Measurements from ENCODE around the gene SLAMF9. TPM values are rescaled to one million over a fixed set of nuclear protein-coding genes. Genes with fewer than 3 reads are reported as not detected.

Gene SLAMF9
- total RNA-seq, 1 donor from 2014 or later = 0.43 TPM

- no peak for TF ChIP-seq EZH2 (IDR thresholded peaks at IDR 0.05; ENCODE audit: insufficient read depth, low read length)
- no peak for TF ChIP-seq CTCF (IDR thresholded peaks at IDR 0.05; ENCODE audit: insufficient read depth, low read depth, low read length)
- no peak overlapping the region for H3K4me3 ChIP-seq (ENCODE audit: insufficient read depth, low read depth, low read length)
- Mint-ChIP-seq H3K4me3 (ENCODE audit: unreplicated experiment) (no peak overlapping the region), H3K4me1 (ENCODE audit: low read depth, unreplicated experiment) (no peaks in the 10 kb centered on the region), H3K9me3 (ENCODE audit: unreplicated experiment) (peaks cover 2% of the 10 kb centered on the region), H3K27ac (ENCODE audit: unreplicated experiment) (no peak overlapping the region), H3K27me3 (ENCODE audit: low read depth, unreplicated experiment) (peaks cover 50% of the 10 kb centered on the region), H3K36me3 (ENCODE audit: low read depth, unreplicated experiment) (peaks cover 1% of the 10 kb centered on the region)
- no peaks in the 10 kb centered on the region for H3K9me3 ChIP-seq (ENCODE audit: insufficient read depth, low read depth, low read length)
- H3K4me2 ChIP-seq (ENCODE audit: low read length) = no peak overlapping the region
- no peak overlapping the region for H3K27ac ChIP-seq (ENCODE audit: low read depth, low read length)
- FAIRE-seq (no peak), DNase-seq (ENCODE audit: low read depth) (no peak)
- H3K36me3 ChIP-seq (ENCODE audit: insufficient read depth, low read length) = no peaks in the 10 kb centered on the region
- H3K27me3 ChIP-seq (ENCODE audit: insufficient read depth, low read length) = peaks cover 10% of the 10 kb centered on the region
- H2AFZ ChIP-seq (ENCODE audit: low read depth, low read length) = no peak overlapping the region
- no peaks in the 10 kb centered on the region for H4K20me1 ChIP-seq (ENCODE audit: insufficient read depth, low read length)
- H3K9ac ChIP-seq (ENCODE audit: low read length) = no peak overlapping the region
- H3K79me2 ChIP-seq (ENCODE audit: insufficient read depth, low read length) = no peaks in the 10 kb centered on the region
- no peaks in the 10 kb centered on the region for H3K4me1 ChIP-seq (ENCODE audit: insufficient read depth, low read length)
Measured at GRCh38 chr1:159938211-159938852, 15.7 kb downstream of the SLAMF9 start.

GRCh38 chr1:159937054-159937750 is 16.8 kb downstream of the SLAMF9 start:
- Histone ChIP-seq H3K4me3 (ENCODE audit: insufficient read depth, low read depth, low read length) (no peak overlapping the region), H3K4me2 (ENCODE audit: low read length) (no peak overlapping the region), H3K9ac (ENCODE audit: low read length) (no peak overlapping the region), H3K4me1 (ENCODE audit: insufficient read depth, low read length) (no peaks in the 10 kb centered on the region), H3K79me2 (ENCODE audit: insufficient read depth, low read length) (no peaks in the 10 kb centered on the region), H2AFZ (ENCODE audit: low read depth, low read length) (no peak overlapping the region), H3K36me3 (ENCODE audit: insufficient read depth, low read length) (no peaks in the 10 kb centered on the region), H3K9me3 (ENCODE audit: insufficient read depth, low read depth, low read length) (no peaks in the 10 kb centered on the region), H3K27ac (ENCODE audit: low read depth, low read length) (no peak overlapping the region), H3K27me3 (ENCODE audit: insufficient read depth, low read length) (peaks cover 8% of the 10 kb centered on the region), H4K20me1 (ENCODE audit: insufficient read depth, low read length) (no peaks in the 10 kb centered on the region)
- peaks cover 2% of the 10 kb centered on the region for H3K9me3 Mint-ChIP-seq (ENCODE audit: unreplicated experiment)
- H3K27me3 Mint-ChIP-seq (ENCODE audit: low read depth, unreplicated experiment) = peaks cover 47% of the 10 kb centered on the region
- H3K27ac Mint-ChIP-seq (ENCODE audit: unreplicated experiment) = no peak overlapping the region
- TF ChIP-seq EZH2 (IDR thresholded peaks at IDR 0.05; ENCODE audit: insufficient read depth, low read length) = no peak
- no peak for TF ChIP-seq CTCF (IDR thresholded peaks at IDR 0.05; ENCODE audit: insufficient read depth, low read depth, low read length)
- H3K4me3 Mint-ChIP-seq (ENCODE audit: unreplicated experiment) = no peak overlapping the region
- FAIRE-seq = no peak
- H3K4me1 Mint-ChIP-seq (ENCODE audit: low read depth, unreplicated experiment) = peaks cover 1% of the 10 kb centered on the region
- H3K36me3 Mint-ChIP-seq (ENCODE audit: low read depth, unreplicated experiment) = peaks cover 1% of the 10 kb centered on the region
- no peak for DNase-seq (ENCODE audit: low read depth)

Measured in astrocyte (in vitro differentiated cells and primary cell).